Measurements from ENCODE around the gene TMEM92.

- TF ChIP-seq POLR2A (IDR thresholded peaks at IDR 0.05; ENCODE audit: low read depth, low read length) (no peak), POLR2AphosphoS5 (IDR thresholded peaks at IDR 0.05; ENCODE audit: low read depth, low read length) (no peak)
These were observed 593 bp downstream of the TMEM92 start for GRCh38 chr17:50274897-50275221.
